Right kidney (tissue), 1 donor: ENCODE measurements around the gene ZNF784.
A peak's percentile ranks its signal among the peaks of the same experiment; 100 is the strongest.

ENCODE experiments used
- DNase-seq: peaks from one replicate; pipeline ENCODE4 v3.0.0-alpha.2; 2016

The ZNF784 gene

DNA sequence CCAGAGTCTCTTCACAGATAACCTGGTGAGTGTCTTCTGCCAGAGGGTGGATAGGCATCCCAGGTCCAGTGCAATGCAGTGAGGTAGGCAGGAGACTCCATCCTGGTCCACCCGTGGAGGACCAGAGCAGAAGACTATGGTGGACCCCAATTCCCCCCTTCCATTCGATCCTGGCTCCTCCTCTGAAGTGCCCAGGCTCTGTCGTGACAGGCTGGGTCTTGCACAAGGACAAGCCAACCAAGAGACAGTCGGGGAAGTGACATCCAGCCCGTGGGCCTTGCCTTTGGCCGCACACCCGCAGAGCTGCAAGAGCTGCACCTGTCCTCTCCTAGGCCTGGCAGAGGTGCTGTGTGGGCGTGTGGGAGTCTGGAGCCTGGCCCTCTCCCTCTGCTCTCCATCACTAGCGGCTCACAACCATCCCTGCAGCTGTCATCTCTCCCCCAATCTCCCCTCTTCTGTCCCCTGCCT, 3.1 kb downstream of the ZNF784 start:
- DNase-seq = no peak

DNA sequence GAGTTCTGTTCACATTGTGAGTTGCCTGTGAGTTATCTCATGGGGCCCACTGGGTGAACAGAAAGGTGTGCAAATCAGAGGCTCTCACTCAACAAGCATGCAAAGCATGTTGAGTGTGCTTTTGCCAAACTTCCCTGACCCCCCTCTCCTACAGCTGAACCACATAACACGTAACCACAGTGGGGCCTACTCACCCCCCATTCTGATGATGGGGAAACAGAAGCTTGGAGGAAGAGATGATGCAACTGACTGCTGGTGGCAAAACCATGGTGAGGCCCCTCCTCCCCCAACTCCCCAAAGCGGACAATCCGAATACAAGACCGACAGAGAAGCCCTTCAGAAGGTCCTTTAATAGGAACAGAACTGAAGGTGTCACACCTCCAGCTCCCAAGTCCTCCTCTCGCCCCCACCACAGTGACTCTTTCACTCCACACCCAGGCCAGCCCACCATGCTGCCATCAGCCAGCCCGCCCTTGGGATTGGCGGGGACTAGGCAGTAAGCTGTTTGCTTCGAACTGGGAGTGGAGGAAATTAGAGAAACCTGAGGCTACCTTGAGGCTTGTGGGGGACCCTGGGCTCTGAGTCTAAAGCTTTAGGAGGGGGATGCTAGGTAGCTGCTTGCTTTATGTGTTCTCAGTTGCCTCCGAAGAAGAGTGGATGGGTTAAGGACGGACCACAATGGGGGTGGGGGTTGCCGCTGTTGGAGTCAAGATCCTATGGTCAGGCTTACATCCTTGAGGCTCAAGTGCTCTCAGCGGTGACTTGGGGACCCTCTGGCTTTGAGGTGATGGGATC, 3.8 kb downstream of the ZNF784 start:
- no peak for DNase-seq

- no peak for DNase-seq
These were observed 5.1 kb downstream of the ZNF784 start for GRCh38 chr19:55619286-55619685.

DNA sequence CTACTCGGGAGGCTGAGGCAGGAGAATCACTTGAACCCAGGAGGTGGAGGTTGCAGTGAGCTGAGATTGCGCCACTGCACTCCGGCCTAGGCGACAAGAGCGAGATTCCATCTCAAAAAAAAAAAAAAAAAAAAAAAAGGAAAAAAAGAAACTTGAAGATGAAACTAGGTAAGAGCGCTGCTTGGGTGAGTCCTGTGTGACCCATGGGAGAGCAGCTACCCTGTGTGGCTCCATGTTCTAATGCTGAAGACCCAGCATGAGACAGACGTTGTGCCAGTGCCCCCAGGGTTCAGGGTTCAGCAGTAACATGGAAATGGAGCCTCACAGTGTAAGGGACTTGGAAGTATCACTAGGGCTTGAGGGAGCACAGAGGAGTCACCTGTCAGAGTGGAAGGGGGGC, 5.9 kb downstream of the ZNF784 start:
- DNase-seq = no peak

DNA sequence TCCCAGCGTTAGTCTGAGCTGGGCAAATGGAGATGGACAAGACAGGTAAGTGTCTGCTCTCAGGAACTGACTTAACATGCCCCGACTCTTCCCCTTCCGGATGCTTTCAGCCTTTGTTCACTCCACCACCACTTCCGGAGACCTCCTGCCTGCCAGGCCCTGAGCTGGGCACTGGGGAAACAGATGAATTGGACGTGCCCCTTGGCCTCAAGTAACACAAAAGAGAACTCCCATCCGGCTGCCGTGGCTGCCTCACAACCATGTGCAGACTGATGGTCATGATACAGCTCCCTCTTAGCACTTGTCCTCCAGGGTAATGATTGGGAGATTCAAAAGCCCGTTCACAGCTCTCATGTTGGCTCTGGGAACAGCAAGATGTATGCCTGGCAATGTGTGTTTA, 6.9 kb downstream of the ZNF784 start:
- DNase-seq = no peak

DNA sequence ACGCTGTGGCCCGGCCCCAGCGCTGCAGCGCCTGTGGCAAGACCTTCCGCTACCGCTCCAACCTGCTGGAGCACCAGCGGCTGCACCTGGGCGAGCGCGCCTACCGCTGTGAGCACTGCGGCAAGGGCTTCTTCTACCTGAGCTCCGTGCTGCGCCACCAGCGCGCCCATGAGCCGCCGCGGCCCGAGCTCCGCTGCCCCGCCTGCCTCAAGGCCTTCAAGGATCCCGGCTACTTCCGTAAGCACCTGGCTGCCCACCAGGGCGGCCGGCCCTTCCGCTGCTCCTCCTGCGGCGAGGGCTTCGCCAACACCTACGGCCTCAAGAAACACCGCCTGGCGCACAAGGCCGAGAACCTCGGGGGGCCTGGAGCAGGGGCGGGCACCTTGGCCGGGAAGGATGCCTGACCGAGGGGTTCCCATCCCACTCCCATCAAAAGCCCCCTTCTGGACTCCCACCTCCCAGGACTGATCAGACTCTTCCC, 7.9 kb downstream of the ZNF784 start:
- DNase-seq = no peak

DNA sequence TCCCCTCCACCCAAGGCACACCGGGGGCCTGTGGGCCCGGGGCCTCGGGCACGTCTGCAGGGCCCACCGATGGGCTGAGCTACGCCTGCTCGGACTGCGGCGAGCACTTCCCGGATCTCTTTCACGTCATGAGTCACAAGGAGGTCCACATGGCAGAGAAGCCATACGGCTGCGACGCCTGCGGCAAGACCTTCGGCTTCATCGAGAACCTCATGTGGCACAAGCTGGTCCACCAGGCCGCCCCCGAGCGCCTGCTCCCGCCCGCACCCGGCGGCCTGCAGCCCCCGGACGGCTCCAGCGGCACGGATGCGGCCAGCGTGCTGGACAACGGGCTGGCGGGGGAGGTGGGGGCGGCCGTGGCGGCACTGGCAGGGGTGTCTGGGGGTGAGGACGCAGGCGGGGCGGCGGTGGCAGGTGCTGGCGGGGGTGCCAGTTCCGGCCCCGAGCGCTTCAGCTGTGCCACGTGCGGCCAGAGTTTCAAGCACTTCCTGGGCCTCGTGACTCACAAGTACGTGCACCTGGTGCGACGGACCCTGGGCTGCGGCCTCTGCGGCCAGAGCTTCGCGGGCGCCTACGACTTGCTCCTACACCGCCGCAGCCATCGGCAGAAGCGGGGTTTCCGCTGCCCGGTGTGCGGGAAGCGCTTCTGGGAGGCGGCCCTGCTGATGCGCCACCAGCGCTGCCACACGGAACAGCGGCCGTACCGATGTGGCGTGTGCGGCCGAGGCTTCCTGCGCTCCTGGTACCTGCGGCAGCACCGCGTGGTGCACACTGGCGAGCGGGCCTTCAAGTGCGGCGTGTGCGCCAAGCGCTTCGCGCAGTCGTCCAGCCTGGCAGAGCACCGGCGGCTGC, 8.6 kb downstream of the ZNF784 start:
- no peak for DNase-seq

- DNase-seq = no peak
These were observed 9.4 kb downstream of the ZNF784 start for GRCh38 chr19:55614711-55615542.

- no peak for DNase-seq
These were observed 10.2 kb downstream of the ZNF784 start for GRCh38 chr19:55613930-55614710.

DNA sequence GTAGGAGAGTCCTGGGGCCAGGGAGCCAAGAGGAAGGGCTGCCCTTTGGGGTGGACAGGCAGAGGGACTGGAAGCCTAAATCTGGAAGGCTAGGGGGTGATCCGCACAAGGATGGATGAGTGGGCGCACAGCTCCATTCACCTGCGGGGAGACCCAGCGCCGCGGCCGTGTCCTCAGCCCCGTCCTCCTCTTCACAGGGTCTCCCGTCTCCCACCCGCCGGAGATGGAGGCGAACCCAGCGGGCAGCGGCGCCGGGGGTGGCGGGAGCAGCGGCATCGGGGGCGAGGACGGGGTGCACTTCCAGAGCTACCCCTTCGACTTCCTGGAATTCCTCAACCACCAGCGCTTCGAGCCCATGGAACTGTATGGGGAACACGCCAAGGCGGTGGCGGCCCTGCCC, 11.0 kb downstream of the ZNF784 start:
- no peak for DNase-seq

DNA sequence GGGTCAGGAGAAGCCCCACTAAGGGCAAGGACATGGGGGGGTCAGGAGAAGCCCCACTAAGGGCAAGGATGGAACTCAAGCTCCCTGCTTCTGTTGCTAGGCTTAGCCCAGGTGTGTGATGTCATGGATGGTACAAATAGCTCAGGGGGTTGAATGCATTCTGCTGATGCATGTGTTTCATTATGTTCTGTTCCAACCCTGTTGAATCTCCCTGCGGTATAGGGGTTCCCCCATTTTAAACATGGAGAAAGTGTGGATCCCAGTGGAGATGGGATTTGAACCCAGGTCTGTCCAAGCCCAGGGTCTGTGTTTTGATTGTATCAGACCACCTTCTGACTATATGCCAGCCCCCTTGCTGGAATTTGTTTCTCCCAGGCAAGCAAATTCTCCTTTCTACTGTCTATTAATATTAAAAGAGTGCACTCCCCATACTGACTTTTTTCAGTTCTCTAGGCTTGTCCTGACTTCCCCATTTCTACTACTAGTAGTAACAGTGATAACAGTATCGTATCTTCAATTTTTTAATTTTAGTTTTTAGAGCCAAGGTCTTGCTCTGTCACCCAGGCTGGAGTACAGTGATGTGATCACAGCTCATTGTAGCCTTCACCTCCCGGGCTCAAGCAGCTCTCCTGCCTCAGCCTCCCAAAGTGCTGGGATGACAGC, 12.3 kb downstream of the ZNF784 start:
- DNase-seq = no peak

DNA sequence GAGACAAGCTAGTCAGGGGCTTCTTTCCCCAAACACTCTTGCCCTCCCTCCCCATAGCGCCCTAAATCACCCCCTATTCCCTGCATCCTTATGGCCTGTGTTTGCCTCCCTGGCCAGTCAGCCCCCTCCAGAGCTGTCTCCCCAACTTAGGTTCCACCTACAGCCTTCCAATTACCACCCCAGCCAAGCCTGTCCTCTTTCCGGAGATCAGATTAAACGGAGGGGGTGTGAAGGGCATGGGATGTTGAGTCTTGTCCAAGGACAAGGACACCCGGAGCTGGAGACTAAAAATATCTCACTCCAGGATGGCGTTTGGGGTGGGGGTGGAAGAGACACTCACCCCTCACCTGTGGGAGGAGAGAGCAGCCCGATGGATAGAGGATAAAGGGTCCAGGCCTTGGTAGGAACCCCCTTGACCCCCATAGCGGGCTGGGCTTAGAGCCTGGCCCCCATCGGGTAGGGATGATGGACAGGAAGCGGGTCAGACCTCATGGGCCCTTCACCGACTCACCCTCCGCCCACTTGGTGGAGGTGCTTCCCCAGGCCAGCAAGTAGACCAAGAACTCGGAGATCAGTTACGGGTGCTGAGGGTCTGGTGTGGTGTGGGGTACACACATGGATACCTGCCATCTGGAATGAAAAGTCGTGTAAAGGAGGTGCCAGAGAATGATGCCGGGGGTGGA, 12.9 kb downstream of the ZNF784 start:
- DNase-seq = no peak

GRCh38 chr19:55609326-55609725, 15.0 kb downstream of the ZNF784 start:
- no peak for DNase-seq

DNA sequence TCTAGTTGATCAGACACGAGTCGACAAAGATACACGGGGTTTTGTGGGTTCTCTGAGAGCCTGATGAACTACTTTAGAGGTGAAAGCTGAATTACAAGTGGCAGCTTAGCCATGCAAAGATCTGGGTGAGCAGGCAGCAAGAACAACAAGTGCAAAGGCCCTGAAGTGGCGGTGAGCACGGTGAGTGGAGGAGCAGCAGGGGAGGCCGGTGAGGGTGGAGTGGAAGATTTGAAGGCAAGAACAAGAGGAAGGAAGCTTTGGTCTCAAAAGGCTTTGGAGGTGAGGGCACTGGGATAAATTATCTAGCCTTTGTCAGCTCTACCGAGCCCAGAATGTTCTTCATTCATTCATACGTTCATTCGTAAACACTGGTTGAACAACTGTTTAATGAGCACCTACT, 17.5 kb downstream of the ZNF784 start:
- no peak for DNase-seq

GRCh38 chr19:55606471-55606787, 17.9 kb downstream of the ZNF784 start:
- DNase-seq = no peak

DNA sequence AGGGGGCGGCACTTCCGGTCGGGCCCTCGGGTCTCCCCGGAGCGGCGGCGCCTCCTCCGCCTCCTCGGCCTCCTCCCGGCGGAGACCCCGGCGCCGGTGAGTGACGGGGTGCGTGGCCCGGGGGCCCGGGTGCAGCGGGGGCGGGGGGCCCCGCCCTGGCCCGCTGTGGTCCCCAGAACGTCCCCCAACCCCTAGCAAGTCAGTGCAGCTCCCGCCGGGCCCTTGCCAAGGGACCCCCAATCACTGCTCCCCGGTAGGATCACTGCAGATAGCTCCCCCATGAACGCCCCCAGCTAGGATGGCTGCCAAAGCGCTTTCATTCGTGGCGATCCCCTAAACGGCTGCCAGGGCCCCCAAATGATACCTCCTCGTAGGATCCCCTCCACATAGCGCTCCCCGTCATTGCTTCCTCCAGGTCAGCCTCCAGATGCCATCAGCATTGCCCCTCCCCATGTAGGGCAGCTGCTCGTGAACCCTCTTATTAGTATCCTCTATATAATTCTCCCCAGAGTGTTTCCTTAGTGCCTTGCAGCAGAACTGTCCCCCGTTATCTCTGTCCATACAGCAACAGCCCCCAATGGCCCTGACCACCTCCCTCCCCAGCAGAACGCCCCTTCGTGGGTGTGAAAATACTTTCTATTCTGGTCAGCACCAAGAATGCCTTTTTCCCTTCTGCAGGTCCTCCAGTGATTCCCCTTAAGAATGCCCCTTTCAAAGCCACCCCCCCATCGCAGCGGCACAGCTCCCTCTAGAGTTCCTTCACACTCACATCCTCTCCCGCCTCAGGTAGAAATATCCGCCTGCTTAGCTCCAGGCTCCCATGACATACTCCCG, 18.5 kb downstream of the ZNF784 start, which contains the start of gene ZNF865:
Gene ZNF865, plus strand, starts transcription at position 11 of the 834 bp plus-strand sequence. CDS start 7,972 bp downstream, outside the sequence.
- peak; percentile 67 for DNase-seq

GRCh38 chr19:55605207-55605636, 19.1 kb downstream of the ZNF784 start:
- peak; percentile 92 for DNase-seq

GRCh38 chr19:55603581-55604292, 20.6 kb downstream of the ZNF784 start:
- no peak for DNase-seq

- DNase-seq = no peak
These were observed 21.3 kb downstream of the ZNF784 start for GRCh38 chr19:55603115-55603514.
